BE2C (cell line): ENCODE results near the gene SLC35B2.

Experiments
- DNase-seq: peaks from one replicate; pipeline ENCODE4 v3.0.0-alpha.2; 2020
- H3K27me3 ChIP-seq: fragments of 250-450 bp; sonication (Bioruptor Pico); 2 replicates; pipeline ENCODE4 v1.5.1; 2020; ENCODE audit warnings: mild to moderate bottlenecking
- H3K36me3 ChIP-seq: fragments of 250-450 bp; sonication (Bioruptor Pico); 2 replicates; pipeline ENCODE4 v1.5.1; 2020; ENCODE audit warnings: mild to moderate bottlenecking
- H3K4me1 ChIP-seq: fragments of 250-450 bp; sonication (Bioruptor Pico); 2 replicates; pipeline ENCODE4 v1.5.1; 2020
- H3K4me3 ChIP-seq: 2 replicates; pipeline ENCODE4 v1.5.1; 2011; ENCODE audit warnings: low read depth, low read length
- H3K9me3 ChIP-seq: fragments of 250-450 bp; sonication (Bioruptor Pico); 2 replicates; pipeline ENCODE4 v1.5.1; 2020
- TF ChIP-seq, protein P1 (sequence below): IDR thresholded peaks from 2 replicates; pipeline ENCODE4 v1.5.1; 2012; ENCODE audit warnings: mild to moderate bottlenecking, low read depth, low read length

SLC35B2 gene

DNA sequence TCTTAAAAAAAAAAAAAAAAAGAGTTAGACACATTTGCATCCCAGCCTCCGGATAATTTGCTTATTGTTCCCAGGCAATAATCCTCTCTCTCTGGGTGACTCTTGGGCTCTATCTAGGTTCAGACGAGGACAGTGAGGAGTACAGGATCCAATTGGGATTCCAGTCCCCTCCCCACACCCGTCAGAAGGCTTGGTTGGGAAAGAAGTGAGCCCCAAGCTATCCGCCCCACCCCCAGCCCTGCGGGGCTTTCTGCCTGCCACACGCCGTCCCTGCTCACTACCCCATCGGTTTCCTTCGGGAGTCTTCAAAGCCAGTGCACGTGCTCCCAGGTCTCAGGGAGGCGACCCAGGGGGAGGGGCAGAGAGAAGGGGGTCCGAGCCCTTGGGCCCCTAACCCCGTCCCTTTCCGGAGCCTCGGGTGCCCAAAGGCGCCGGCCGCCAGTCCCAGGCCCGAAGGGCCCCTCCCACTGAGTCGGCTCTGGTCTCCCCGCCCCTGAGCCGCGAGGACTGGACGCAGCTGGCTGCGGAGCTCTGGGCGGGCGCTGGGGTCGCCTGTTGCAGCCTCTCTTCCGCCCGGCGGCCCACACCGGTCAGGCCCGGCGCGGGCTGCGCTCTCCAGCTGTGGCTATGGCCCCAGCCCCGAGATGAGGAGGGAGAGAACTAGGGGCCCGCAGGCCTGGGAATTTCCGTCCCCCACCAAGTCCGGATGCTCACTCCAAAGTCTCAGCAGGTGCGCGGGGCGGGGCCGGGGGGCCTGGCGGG is 38.1 kb downstream of the SLC35B2 start:
- peak overlapping the region; percentile 56 for H3K4me3 ChIP-seq
- H3K4me1 ChIP-seq, result peaks cover 29% of the 10 kb centered on the region
- H3K27me3 ChIP-seq, result no peaks in the 10 kb centered on the region
- DNase-seq, result peak; percentile 91
- no peaks in the 10 kb centered on the region for H3K9me3 ChIP-seq
- no peaks in the 10 kb centered on the region for H3K36me3 ChIP-seq
- TF ChIP-seq, protein P1, sequence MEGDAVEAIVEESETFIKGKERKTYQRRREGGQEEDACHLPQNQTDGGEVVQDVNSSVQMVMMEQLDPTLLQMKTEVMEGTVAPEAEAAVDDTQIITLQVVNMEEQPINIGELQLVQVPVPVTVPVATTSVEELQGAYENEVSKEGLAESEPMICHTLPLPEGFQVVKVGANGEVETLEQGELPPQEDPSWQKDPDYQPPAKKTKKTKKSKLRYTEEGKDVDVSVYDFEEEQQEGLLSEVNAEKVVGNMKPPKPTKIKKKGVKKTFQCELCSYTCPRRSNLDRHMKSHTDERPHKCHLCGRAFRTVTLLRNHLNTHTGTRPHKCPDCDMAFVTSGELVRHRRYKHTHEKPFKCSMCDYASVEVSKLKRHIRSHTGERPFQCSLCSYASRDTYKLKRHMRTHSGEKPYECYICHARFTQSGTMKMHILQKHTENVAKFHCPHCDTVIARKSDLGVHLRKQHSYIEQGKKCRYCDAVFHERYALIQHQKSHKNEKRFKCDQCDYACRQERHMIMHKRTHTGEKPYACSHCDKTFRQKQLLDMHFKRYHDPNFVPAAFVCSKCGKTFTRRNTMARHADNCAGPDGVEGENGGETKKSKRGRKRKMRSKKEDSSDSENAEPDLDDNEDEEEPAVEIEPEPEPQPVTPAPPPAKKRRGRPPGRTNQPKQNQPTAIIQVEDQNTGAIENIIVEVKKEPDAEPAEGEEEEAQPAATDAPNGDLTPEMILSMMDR, result no peak

DNA sequence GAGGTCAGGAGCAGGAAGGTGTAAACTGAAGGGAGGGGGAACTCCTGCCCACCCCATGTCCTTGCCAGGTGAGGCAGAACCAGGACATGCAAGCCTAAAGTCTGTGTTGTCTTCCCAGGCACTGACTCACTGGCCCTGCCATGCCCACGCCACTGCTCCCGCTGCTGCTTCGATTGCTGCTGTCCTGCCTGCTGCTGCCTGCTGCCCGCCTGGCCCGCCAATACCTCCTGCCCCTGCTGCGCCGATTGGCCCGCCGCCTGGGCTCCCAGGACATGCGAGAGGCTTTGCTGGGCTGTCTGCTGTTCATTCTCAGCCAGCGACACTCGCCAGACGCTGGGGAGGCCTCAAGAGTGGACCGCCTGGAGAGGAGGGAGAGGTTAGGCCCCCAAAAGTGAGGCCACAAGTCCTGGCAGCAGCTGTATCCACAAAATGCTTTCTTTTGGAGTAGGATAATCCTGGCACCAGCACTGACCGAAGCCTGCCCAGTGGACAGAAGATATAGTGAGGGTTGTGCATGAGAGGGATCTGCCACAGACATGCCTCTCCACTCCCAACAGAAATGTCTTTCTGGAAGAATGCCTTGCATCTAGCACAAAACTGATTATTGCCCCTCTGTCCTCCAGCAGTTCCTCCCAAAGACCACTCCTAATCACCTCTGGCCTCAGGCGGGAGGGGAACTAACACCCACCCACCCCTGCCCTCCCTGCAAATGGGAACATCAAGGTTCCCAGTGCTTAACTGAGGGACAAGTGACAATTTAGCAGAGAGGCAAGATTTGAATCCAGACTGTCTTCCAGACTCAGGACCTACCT is 39.8 kb downstream of the SLC35B2 start:
- TF ChIP-seq, protein P1, result no peak
- peaks cover 24% of the 10 kb centered on the region for H3K4me1 ChIP-seq
- no peaks in the 10 kb centered on the region for H3K27me3 ChIP-seq
- H3K9me3 ChIP-seq, result no peaks in the 10 kb centered on the region
- no peak overlapping the region for H3K4me3 ChIP-seq
- no peaks in the 10 kb centered on the region for H3K36me3 ChIP-seq
- DNase-seq, result peak; percentile 34

DNA sequence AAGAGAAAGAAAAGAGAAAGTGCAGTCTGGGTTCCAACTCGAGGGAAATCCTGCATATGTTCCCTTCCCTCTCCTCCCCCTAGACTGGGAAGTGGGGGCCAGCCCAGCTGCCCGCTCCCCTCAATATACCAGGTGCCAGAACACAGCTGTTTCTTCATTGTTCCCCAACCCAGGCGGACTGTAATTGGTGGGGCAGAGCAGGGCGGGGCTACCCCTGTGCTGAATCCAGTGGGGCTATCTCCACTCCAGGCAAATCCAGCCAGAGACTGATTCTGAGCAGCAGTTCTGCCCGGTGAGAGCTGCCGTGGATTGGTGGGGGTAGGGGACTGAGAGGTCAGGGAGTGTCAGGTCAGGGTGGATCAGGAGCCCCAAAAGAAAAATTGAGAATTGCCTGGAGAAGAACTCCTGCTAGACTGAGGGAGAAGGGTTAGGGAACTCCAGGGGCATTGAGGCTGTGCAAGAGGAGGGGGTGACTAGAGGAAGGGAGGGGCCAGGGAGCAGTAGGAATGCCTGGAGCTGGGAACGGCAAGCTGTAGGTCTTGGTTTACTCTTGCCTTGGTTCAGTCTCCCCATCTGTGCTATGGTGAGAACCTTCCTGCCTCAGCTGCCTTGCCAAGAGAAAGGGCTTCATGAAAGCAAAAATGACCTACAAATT is 40.5 kb downstream of the SLC35B2 start, which contains the start of gene MYMX:
MYMX (plus strand) TSS at position 250 of the 655 bp plus-strand sequence. CDS start 546 bp downstream, outside the sequence.
- DNase-seq, result no peak
- H3K4me3 ChIP-seq, result no peak within 1 kb of the TSS
- H3K9me3 ChIP-seq, result no peaks in the 10 kb centered on the region
- no peaks in the 10 kb centered on the region for H3K27me3 ChIP-seq
- TF ChIP-seq, protein P1, result no peak
- no peaks in the 10 kb centered on the region for H3K36me3 ChIP-seq
- peaks cover 22% of the 10 kb centered on the region for H3K4me1 ChIP-seq

DNA sequence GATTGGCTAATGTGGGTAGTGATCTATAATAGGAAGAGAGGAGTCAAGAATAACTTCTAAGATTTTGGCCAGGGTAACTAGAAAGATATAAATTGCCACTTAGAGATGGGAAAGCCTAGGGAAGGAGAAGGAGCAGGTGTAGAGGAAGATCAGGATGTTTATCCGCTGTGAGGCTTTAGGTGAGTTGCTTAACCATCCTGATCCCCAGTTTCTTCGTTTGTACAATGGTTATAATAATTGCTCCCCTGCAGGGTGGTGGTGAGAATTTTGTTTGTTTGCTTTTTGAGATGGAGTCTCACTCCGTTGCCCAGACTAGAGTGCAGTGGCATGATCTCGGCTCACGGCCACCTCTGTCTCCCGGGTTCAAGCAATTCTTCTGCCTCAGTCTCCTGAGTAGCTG is 43.0 kb downstream of the SLC35B2 start:
- Histone ChIP-seq H3K36me3 (no peaks in the 10 kb centered on the region), H3K4me1 (peaks cover 15% of the 10 kb centered on the region; the same call in 1 of the 2 replicates), H3K4me3 (no peak overlapping the region), H3K9me3 (no peaks in the 10 kb centered on the region), H3K27me3 (no peaks in the 10 kb centered on the region)
- DNase-seq, result no peak
- TF ChIP-seq, protein P1, result no peak

DNA sequence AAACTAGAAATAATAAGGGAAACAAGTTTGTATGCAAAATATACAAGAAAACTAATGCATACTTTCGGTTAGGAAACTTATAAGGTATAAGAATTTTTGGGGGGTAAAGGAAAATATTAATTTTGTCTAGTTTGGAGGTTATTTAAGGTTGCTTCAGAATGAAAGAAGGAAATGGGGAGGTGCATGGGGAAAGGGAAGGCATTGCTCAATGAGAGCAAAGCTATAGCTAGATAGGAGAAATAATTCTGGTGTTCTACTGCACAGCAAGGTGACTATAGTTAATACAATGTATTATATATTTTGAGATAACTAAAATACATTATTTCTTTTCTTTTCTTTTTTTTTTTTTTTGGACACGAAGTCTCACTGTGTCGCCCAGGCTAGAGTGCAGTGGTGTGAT is 46.0 kb downstream of the SLC35B2 start:
- Histone ChIP-seq H3K4me3 (no peak overlapping the region), H3K27me3 (no peaks in the 10 kb centered on the region), H3K9me3 (no peaks in the 10 kb centered on the region), H3K4me1 (no peaks in the 10 kb centered on the region), H3K36me3 (no peaks in the 10 kb centered on the region)
- DNase-seq, result no peak
- TF ChIP-seq, protein P1, result no peak
